HG03565 (cell line): ENCODE results near the gene CA9.

Experiments
- ATAC-seq: cut with Tn5 transposase; IDR thresholded peaks from one replicate; pipeline ENCODE4 v1.9.1; 2021; ENCODE audit warnings: mild to moderate bottlenecking, moderate library complexity; ENCODE audit not compliant: unreplicated experiment

The CA9 gene

DNA sequence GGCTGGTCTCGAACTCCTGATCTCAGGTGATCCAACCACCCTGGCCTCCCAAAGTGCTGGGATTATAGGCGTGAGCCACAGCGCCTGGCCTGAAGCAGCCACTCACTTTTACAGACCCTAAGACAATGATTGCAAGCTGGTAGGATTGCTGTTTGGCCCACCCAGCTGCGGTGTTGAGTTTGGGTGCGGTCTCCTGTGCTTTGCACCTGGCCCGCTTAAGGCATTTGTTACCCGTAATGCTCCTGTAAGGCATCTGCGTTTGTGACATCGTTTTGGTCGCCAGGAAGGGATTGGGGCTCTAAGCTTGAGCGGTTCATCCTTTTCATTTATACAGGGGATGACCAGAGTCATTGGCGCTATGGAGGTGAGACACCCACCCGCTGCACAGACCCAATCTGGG lies 1.5 kb downstream of the CA9 start:
- no peak for ATAC-seq

DNA sequence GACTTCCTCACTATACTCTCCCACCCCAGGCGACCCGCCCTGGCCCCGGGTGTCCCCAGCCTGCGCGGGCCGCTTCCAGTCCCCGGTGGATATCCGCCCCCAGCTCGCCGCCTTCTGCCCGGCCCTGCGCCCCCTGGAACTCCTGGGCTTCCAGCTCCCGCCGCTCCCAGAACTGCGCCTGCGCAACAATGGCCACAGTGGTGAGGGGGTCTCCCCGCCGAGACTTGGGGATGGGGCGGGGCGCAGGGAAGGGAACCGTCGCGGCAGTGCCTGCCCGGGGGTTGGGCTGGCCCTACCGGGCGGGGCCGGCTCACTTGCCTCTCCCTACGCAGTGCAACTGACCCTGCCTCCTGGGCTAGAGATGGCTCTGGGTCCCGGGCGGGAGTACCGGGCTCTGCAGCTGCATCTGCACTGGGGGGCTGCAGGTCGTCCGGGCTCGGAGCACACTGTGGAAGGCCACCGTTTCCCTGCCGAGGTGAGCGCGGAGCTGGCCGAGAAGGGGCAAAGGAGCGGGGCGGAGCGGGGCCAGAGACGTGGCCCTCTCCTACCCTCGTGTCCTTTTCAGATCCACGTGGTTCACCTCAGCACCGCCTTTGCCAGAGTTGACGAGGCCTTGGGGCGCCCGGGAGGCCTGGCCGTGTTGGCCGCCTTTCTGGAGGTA lies 2.1 kb downstream of the CA9 start:
- no peak for ATAC-seq

DNA sequence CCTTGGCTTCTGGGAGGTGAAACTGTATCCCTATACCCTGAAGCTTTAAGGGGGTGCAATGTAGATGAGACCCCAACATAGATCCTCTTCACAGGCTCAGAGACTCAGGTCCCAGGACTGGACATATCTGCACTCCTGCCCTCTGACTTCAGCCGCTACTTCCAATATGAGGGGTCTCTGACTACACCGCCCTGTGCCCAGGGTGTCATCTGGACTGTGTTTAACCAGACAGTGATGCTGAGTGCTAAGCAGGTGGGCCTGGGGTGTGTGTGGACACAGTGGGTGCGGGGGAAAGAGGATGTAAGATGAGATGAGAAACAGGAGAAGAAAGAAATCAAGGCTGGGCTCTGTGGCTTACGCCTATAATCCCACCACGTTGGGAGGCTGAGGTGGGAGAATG lies 5.4 kb downstream of the CA9 start:
- no peak for ATAC-seq

DNA sequence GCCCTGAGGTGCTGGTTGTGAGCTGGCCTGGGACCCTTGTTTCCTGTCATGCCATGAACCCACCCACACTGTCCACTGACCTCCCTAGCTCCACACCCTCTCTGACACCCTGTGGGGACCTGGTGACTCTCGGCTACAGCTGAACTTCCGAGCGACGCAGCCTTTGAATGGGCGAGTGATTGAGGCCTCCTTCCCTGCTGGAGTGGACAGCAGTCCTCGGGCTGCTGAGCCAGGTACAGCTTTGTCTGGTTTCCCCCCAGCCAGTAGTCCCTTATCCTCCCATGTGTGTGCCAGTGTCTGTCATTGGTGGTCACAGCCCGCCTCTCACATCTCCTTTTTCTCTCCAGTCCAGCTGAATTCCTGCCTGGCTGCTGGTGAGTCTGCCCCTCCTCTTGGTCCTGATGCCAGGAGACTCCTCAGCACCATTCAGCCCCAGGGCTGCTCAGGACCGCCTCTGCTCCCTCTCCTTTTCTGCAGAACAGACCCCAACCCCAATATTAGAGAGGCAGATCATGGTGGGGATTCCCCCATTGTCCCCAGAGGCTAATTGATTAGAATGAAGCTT lies 6.1 kb downstream of the CA9 start:
- no peak for ATAC-seq

DNA sequence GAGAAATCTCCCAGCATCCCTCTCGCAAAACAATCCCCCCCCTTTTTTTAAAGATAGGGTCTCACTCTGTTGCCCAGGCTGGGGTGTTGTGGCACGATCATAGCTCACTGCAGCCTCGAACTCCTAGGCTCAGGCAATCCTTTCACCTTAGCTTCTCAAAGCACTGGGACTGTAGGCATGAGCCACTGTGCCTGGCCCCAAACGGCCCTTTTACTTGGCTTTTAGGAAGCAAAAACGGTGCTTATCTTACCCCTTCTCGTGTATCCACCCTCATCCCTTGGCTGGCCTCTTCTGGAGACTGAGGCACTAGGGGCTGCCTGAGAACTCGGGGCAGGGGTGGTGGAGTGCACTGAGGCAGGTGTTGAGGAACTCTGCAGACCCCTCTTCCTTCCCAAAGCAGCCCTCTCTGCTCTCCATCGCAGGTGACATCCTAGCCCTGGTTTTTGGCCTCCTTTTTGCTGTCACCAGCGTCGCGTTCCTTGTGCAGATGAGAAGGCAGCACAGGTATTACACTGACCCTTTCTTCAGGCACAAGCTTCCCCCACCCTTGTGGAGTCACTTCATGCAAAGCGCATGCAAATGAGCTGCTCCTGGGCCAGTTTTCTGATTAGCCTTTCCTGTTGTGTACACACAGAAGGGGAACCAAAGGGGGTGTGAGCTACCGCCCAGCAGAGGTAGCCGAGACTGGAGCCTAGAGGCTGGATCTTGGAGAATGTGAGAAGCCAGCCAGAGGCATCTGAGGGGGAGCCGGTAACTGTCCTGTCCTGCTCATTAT lies 6.8 kb downstream of the CA9 start:
- ATAC-seq = no peak

DNA sequence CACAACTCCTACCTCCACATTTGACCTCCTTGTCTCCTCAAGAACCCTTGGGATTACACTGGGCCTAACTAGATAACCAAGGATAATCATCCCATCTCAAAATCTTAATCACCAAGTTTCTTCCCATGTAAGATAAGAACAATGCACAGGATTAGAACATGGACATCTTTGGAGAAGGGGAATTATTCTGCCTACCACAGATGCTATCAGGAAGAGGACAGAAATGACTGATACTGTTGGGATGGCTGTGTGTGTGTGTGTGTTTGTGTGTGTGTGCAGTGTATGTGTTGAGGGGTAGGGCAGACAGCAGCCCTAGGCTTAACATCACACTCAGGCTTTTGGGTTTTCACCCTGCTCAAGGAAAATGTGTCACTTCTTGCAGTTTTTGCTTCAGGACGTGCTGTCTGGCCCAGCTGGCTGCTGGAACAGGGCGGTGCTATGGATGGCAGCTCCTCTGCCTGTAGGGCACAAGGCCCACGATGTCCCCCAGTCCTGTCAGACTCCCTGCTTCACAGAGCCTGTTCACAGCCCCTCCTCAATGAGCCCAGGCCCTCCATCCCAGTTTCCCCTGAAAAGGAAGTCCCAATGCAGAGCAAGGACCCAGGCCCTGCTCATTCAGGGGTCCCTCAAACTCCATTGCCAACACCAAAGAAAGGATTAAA lies 7.7 kb downstream of the CA9 start:
- no peak for ATAC-seq

DNA sequence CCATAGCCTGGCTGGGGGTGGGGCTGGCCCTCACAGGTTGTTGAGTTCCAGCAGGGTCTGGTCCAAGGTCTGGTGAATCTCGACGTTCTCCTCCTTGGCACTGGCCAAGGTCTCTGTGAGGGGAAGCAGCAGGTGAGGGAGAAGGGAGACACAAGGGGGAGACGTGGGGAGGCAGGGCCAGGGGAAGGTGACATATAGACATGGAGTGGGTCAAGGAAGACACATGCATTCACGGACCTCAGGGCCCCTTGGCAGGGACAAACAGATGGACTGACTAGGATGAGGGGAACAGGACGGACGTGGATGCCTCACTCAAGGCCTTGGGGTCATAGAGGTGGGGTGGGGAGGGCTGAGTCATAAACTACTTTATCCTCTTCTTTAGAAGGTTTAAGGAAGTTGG lies 8.3 kb downstream of the CA9 start:
- no peak for ATAC-seq

DNA sequence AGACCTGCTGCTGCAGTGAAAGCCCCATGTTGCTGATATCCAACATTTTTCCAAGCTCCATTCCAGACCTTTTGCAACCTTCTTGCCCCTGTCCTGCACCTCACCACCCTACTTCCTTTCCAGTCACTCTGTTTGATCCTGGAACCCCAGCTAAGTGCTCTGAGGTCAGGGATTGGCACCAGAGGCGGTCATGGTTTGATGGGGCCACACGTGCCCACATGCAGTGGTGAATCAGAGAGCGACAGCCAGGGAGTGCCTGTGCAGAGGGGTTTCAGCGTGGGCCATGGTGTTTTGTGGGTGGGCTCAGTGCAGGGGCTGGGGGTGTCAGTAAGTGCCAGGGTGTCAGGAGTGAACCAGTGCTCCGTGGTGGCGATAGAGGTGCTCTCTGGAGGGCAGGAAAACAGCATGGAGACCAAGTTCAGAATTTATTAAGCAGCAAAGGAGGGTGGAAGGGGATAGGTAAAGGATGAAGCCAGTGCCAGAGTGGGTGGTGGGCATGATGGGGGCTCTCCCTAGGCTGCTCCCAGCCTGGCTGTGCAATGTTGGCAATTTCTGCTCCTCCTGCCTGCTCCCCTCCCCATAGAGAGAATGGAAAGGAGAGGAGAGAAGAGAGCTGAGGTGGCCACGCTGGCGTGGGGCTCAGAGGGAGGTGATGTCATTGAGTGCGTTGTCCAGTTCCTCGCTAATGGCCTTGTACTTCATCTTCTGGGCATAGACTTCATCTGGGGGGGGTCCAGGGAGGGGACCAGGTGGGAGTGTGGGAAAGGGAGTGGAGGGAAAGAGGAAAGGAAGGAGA lies 9.0 kb downstream of the CA9 start:
- no peak for ATAC-seq

DNA sequence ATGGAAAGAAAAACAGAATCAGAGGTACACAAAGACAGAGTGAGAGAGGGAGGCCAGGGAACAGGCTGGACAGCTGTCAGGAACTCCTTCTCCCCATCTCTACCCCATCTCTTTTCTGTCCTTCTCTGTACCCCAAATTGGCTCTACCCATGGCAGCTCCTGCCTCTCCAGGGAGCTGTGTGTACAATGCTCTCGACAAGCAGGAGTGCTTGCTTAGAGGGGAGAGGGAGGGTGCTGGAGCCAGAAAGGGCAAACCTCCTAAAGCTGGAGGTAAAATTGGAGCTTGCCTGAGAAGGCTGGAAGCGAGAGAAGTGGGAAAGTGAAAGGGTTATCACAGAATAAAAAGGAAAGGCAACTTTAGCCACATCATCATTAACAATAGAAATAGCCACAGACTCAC lies 9.6 kb downstream of the CA9 start:
- ATAC-seq = no peak

DNA sequence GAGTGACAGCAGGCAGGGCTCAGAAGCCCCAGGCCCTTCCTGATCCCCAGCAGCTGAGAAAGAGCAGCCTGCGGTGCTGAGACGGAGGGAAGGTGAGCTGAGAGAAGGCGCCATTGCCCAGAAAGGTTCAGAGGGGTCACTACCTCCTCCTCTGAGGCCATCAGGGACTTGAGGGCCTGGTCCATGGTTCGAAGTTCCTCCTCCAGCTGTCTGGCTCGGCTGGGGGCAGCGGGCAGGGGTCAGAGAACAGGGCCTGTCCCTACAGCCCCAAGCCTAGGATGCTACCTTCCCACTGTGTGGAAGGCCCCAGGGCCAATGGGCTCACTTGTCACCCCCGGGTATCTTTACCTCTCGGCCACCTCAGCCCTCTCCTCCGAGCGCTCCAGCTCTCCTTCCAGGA lies 11.2 kb downstream of the CA9 start:
- ATAC-seq = no peak

DNA sequence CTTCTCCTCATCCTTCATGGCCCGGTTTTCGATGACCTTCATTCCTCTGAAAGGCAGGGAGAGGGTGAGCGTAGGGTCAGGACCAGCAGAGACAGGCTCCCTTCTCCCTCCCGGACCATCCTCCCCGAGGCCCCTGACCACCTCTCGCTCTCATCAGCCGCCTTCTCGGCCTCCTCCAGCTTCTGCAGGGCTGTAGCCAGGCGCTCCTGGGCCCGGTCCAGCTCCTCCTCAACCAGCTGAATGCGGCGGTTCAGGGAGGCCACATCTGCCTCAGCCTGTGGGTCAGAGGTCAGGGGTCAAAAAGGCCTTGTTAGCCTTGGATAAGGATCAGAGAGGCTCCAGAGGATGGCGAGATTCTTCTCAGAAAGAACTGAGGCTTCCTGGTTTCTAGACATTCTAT lies 11.8 kb downstream of the CA9 start:
- no peak for ATAC-seq

DNA sequence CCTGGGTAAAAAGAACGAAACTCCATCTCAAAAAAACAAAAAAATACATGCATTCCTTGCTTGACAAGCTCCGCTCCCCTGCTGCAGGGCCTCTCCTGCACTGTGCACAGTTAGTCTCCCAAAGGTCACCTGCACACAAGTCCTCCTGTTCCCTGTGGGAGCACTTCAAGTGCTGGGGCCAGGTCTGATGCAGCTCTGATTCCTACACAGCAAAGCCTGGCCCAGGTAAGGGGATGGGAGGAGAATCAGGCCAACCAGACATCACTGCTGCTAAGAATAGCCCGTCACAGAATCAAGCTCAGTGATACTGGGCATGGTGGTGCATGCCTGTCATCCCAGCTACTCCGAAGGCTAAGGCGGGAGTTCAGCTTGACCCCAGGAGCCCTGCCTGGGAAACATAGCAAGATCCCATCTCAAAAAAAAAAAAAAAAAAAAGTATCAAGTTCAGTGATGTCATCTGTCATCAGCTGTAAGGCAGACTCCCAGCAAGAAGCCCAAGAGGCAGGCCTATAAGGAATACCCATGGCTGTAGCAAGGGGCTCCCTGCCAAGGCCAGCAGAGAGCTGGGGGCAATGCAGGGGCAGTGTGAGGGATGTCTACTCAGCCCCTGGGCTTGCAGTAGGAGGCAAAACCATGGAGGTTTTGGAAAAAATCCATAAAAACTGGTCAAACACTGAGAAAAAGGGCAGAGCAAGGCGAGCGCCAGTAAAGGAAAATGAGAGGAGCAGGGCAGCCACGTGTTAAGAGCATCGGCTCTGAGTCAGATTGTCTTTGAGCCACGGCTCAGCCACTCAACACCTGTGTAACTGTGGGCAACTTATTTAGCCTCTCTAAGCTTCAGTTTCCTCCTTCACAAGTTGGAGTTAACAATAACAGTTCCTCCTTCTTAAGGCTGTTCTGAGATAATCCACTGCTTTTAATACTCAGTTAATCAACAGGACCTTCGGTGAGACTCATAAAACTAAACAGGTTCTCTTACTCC lies 12.8 kb downstream of the CA9 start:
- ATAC-seq = no peak

DNA sequence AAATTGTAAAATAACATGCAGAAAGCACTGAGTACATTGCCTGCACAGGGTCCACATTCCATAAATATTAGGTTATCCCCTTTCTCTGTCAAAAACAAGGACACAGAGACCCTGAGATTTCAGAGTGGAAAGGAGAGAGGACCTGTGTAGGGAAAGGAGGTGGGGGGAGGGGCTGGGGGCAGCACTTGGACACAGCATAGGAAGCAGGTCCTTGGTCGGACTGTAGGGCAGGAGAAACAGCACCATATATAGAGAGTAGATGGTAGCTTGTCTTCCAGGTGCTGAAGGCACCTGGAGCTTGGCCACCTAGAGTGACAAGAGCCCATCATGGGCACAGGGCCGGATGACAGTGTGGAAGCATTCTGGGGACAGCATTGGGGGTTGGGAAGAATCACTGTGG lies 13.6 kb downstream of the CA9 start:
- no peak for ATAC-seq

DNA sequence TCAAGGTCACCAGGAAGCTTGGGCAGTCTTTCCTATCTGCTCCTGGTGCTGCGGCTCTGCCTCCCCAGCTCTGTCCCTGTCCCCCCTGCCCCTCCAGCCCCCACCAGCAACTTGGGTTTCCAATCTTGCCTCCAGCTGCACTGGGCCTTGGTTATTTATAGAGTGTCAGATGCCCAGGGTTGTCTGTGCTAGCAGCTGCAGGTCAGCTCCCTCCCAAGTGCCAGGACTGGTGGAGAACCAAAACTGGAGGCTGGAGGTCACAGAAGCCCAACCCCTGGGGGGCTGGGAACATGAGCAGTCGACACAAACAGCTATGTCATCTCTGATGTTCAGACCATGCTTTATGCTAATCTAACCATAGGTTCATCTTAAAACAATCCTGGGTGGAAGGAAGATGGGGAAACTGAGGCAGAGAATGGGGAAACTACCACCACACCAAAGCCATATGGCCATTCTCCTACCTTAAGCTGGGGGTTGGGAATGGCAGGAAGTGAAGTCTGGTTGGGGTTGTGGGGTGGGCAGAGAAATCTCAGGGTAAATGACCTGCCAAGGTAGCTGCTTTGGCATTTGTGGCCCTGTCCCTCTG lies 14.3 kb downstream of the CA9 start:
- ATAC-seq = no peak

DNA sequence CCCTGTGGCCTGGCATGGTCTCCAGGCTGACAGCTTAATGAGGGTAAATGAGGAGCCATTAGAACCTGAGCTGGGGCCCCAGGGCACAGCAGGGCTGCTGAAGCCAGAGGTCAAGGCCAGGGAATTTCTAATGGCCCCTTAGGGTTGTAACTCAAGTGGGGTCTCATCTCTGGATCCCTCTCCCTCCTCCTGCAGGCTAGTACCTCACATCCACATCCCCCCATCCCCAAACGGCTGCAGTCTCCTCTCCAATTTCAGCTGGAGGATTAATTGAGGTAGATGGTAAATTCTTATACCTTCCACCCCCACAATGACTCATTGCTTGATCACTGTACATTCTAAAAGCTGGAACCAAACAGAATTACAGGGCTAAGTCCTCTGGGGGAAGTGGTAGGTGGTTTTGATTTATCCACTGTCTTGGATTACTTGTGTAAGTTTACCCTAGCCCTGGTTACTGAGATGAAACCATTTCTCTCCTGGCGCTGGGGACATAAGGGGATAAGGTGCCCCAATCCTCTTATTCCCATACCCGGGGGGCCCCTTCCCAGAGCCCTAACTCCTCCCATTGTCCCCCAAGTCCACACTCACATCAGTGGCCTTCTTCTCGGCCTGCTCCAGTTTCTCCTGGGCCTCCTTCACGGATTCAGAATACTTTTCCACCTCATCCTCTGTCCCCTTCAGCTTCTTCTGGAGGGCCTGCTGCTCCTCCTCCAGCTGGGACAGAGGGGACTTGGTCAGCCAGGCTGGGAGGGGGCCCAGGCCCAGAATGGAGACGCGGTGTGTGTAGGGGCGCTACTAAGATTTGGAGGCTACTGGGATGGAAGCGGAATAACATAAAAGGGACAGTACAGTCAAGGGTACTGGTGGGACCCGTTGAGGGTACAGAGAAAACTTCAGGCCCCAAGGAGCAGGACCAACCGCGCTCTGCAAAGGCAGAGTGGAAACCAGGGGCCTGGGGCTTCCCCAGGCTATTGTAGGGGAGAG lies 15.1 kb downstream of the CA9 start:
- no peak for ATAC-seq

DNA sequence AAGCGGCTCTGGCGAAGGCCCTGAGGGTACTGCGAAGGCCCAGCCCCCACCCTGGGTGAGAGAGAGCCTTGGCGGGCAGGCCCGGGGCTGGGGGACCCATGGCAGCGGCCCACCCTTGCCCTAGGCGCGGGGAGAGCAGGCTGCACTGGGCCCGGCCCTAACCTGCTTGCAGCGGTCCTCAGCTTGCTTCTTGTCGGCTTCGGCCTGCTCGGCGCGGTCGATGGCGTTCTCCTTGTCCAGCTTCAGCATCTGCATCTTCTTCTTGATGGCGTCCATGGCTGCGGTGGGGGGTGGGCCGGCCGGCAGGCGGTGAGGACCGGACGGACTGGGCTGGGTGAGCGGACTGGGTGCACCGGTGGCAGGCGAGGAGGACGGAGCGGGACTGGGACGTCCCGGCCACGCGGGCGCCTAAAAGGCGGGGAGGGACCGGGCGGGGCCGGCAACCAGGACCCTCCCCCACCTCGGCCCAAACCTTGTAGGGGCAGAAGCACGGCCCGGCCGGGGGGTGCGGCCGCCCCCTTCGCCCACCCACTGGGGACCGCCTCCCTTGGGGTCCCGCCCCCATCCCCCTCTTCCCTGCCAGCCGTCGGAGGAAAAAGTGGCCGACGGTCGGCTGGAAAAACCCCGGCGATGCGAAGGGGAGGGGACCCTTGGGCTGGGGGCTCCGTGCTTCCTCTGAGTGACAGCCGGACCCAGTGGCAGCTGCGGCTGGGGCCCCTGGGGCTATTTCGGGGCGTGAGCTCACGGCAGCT lies 16.0 kb downstream of the CA9 start, which contains the start of gene TPM2:
Gene TPM2 (minus strand): TSS at position 384 of the 752 bp plus-strand sequence. CDS start 108 bp downstream, at position 276.
- ATAC-seq = no peak

DNA sequence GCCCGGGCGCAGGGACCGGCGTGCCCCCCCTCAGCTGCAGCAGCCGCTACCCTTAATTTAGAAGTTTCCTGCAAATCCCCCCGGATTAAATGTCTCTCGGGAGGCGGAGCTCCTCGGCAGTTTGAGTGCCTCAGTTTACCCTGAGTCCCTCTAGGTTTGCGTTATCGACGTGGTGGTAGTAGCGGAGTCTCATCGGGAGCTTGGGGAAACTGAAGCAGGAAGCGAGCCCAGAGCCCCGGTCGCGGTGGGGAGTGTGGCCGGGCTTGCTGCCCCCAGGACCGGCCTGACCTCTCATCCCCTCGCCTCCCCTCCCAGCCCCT lies 16.5 kb downstream of the CA9 start:
- no peak for ATAC-seq
